Sigmoid colon (tissue), 7 donors: ENCODE results near the gene GALNT12. TPM values are rescaled to one million over a fixed set of nuclear protein-coding genes. Genes with fewer than 3 reads are reported as not detected.

Experiments used
- DNase-seq: peaks from one replicate; pipeline ENCODE4 v3.0.0-alpha.2; 2019
- H3K27ac ChIP-seq, 4 donors: fragments of 200-600 bp; sonication (generic); one replicate each; pipeline ENCODE4 v1.5.1; 2016 to 2019; ENCODE audit warnings: mild to moderate bottlenecking in 1 of 4
- H3K27me3 ChIP-seq, 3 donors: fragments of 200-600 bp; sonication (generic); one replicate each; pipeline ENCODE4 v1.5.1; 2019; ENCODE audit warnings: mild to moderate bottlenecking in 1 of 3
- H3K36me3 ChIP-seq, 4 donors: fragments of 200-600 bp; sonication (generic); one replicate each; pipeline ENCODE4 v1.5.1; 2016 to 2019
- H3K4me1 ChIP-seq, 4 donors: fragments of 200-600 bp; sonication (generic); one replicate each; pipeline ENCODE4 v1.5.1; 2017 to 2019
- H3K4me3 ChIP-seq, 4 donors: fragments of 200-600 bp; sonication (generic); one replicate each; pipeline ENCODE4 v1.5.1; 2017 to 2019; ENCODE audit warnings: mild to moderate bottlenecking in 2 of 4, moderate library complexity in 1 of 4
- H3K9me3 ChIP-seq, 4 donors: fragments of 200-600 bp in 3 of 4; sonication (generic) in 3 of 4; one replicate each; pipeline versions ENCODE4 v1.5.1 to v1.6.1; 2013 to 2019
- CTCF ChIP-seq, 4 experiments: fragments of 450-650 bp in 3 of 4; fragments of 200-600 bp in 1 of 4; IDR thresholded peaks; one replicate each; pipeline ENCODE4 v1.5.1; 2016 to 2019; ENCODE audit warnings: antibody characterized with exemption in 4 of 4, mild to moderate bottlenecking in 3 of 4, moderate library complexity in 2 of 4
- EP300 ChIP-seq, 4 donors: sonication (generic); formaldehyde crosslinking; IDR thresholded peaks; one replicate each; pipeline ENCODE4 v1.6.1; 2017; ENCODE audit warnings: antibody characterized with exemption in 4 of 4
- POLR2A ChIP-seq, 2 donors: fragments of 450-650 bp; IDR thresholded peaks; one replicate each; pipeline ENCODE4 v1.6.1; 2016; ENCODE audit warnings: antibody characterized with exemption in 2 of 2, mild to moderate bottlenecking in 2 of 2, moderate library complexity in 2 of 2
- POLR2AphosphoS5 ChIP-seq, 4 donors: sonication (generic); formaldehyde crosslinking; IDR thresholded peaks; one replicate each; pipeline ENCODE4 v1.6.1; 2017; ENCODE audit warnings: antibody characterized with exemption in 4 of 4
- WGBS, 2 donors: extraction: QIAGEN DNeasy Blood & Tissue Kit; methylation state at CpG; one replicate each; pipeline ENCODE4 v1.1.7; 2013; 5-methylcytosine and 5-hydroxymethylcytosine counted together
- intact Hi-C: fragments of 100-400 bp; cut with DNase I; formaldehyde crosslinking; loops from one replicate; pipeline ENCODE4 v1.15.1; 2023
- polyA plus RNA-seq, 3 donors: library from polyadenylated mRNA; stranded (reverse); fragments of 200-250 nt; gene quantifications; one replicate each; pipeline ENCODE4 v1.2.3, GENCODE V29; 2013
- total RNA-seq, 4 donors: library from RNA; depleted of rRNA; stranded (reverse); fragments of >200 nt; gene quantifications; one replicate each; pipeline ENCODE4 v1.1.0, GENCODE V29; 2016
- donor health status: healthy with polysubstance abuse.
- donor health status: Bipolar disorder and iron deficiency.
- donor health status: healthy.

The GALNT12 gene
- total and polyA plus RNA-seq, 7 donors = 11.5 to 34.2 (median 18.9) TPM

GRCh38 chr9:98833090-98833956 is 25.9 kb downstream of the GALNT12 start:
- H3K4me1 ChIP-seq = no peaks in the 10 kb centered on the region
- no peak overlapping the region for H3K4me3 ChIP-seq
- TF ChIP-seq POLR2A (IDR thresholded peaks at IDR 0.05) (no peak), EP300 (IDR thresholded peaks at IDR 0.05) (no peak), CTCF (IDR thresholded peaks at IDR 0.05) (no peak), POLR2AphosphoS5 (IDR thresholded peaks at IDR 0.05) (no peak)
- no peak for DNase-seq
- 92 to 94% methylated on average over 9 of the region's 9 CpGs for WGBS, 2 donors
- no peaks in the 10 kb centered on the region for H3K27me3 ChIP-seq
- intact Hi-C loops = no loop called here
- H3K9me3 ChIP-seq = no peaks in the 10 kb centered on the region
- no peak overlapping the region for H3K27ac ChIP-seq
- H3K36me3 ChIP-seq = peaks cover 0 to 30% (median 0%) of the 10 kb centered on the region in 4 donors

GRCh38 chr9:98834386-98834785 is 26.9 kb downstream of the GALNT12 start:
- H3K27ac ChIP-seq = no peak overlapping the region
- intact Hi-C loops = no loop called here
- H3K4me3 ChIP-seq = no peak overlapping the region
- WGBS, 2 donors = 94 to 95% methylated on average over 9 of the region's 9 CpGs
- DNase-seq = no peak
- TF ChIP-seq POLR2A (IDR thresholded peaks at IDR 0.05) (no peak), CTCF (IDR thresholded peaks at IDR 0.05) (no peak), EP300 (IDR thresholded peaks at IDR 0.05) (no peak), POLR2AphosphoS5 (IDR thresholded peaks at IDR 0.05) (no peak)
- peaks cover 0 to 28% (median 0%) of the 10 kb centered on the region in 4 donors for H3K36me3 ChIP-seq
- H3K9me3 ChIP-seq = no peaks in the 10 kb centered on the region
- peaks cover 0 to 8% (median 0%) of the 10 kb centered on the region in 4 donors for H3K4me1 ChIP-seq
- H3K27me3 ChIP-seq = no peaks in the 10 kb centered on the region

GRCh38 chr9:98836206-98836605 is 28.7 kb downstream of the GALNT12 start:
- intact Hi-C loops = no loop called here
- no peak overlapping the region for H3K27ac ChIP-seq
- H3K36me3 ChIP-seq = peaks cover 0 to 30% (median 3%) of the 10 kb centered on the region in 4 donors
- no peaks in the 10 kb centered on the region for H3K27me3 ChIP-seq
- WGBS, 2 donors = 78 to 88% methylated on average over 4 of the region's 4 CpGs
- peaks cover 0 to 8% (median 0%) of the 10 kb centered on the region in 4 donors for H3K4me1 ChIP-seq
- no peak for TF ChIP-seq EP300 (IDR thresholded peaks at IDR 0.05)
- no peak for DNase-seq
- H3K9me3 ChIP-seq = no peaks in the 10 kb centered on the region
- H3K4me3 ChIP-seq = no peak overlapping the region

- Histone ChIP-seq H3K9me3 (no peaks in the 10 kb centered on the region), H3K36me3 (peaks cover 0 to 24% (median 3%) of the 10 kb centered on the region in 4 donors), H3K27ac (peak overlapping the region in 1 of 4 donors; percentile 57), H3K4me3 (no peak overlapping the region), H3K27me3 (no peaks in the 10 kb centered on the region), H3K4me1 (peaks cover 0 to 8% (median 0%) of the 10 kb centered on the region in 4 donors)
- TF ChIP-seq EP300 (IDR thresholded peaks at IDR 0.05) (no peak), CTCF (IDR thresholded peaks at IDR 0.05) (no peak), POLR2AphosphoS5 (IDR thresholded peaks at IDR 0.05) (no peak), POLR2A (IDR thresholded peaks at IDR 0.05) (no peak)
- 94 to 97% methylated on average over 4 of the region's 4 CpGs for WGBS, 2 donors
- intact Hi-C loops = no loop called here
- no peak for DNase-seq
Observed at GRCh38 chr9:98837516-98837915, 30.0 kb downstream of the GALNT12 start.

GRCh38 chr9:98838155-98838867 is 30.8 kb downstream of the GALNT12 start:
- H3K27me3 ChIP-seq = no peaks in the 10 kb centered on the region
- peak; percentile 78 for DNase-seq
- WGBS, 2 donors = 94 to 96% methylated on average over 6 of the region's 6 CpGs
- no peaks in the 10 kb centered on the region for H3K9me3 ChIP-seq
- H3K4me3 ChIP-seq = no peak overlapping the region
- peaks cover 0 to 24% (median 3%) of the 10 kb centered on the region in 4 donors for H3K36me3 ChIP-seq
- peak overlapping the region in 3 of 4 donors; percentile 5 to 57 (median 19) for H3K27ac ChIP-seq
- TF ChIP-seq POLR2A (IDR thresholded peaks at IDR 0.05) = no peak
- TF ChIP-seq POLR2AphosphoS5 (IDR thresholded peaks at IDR 0.05) = no peak
- no peak for TF ChIP-seq EP300 (IDR thresholded peaks at IDR 0.05)
- TF ChIP-seq CTCF (IDR thresholded peaks at IDR 0.05) = no peak
- intact Hi-C loops = no loop called here
- peaks cover 0 to 8% (median 0%) of the 10 kb centered on the region in 4 donors for H3K4me1 ChIP-seq
